ENCODE measurements around the gene MAP3K15. TPM values are rescaled to one million over a fixed set of nuclear protein-coding genes. Genes with fewer than 3 reads are reported as not detected.

MAP3K15 gene
- total RNA-seq, 1 experiment from 2014 or later = not detected

DNA sequence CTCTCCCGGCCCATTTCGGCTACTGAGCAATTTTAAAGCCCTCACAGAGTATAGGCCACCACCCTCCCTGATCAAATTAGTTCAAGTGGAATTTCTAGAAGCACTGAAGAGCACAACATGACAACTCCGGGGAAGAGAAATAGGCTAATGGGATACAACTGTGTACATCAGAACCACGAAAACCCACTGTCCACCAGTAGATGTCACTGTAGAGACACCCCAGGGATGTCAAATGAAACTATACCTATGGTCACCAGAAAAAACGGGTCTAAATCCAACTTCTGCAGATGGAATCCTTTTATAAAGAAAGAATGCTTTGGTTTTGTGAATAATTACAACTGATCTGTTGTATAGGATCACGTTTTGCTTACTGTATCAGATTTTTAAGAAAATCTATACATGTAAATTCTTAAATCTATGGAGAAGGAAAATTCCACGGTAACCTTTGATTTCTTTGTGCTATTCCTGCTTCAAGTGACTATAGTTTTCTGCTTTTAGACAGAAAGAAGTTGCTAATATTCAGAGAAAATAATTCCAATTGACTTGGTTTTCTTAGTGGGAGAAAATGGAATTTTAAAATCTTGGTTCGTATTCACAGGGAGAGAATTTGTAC, 29.5 kb upstream of the MAP3K15 start:
- Histone ChIP-seq H4K20me1 (ENCODE audit: insufficient read depth, low read depth, low read length) (no peaks in the 10 kb centered on the region), H3K9ac (ENCODE audit: low read length) (no peak overlapping the region), H3K36me3 (ENCODE audit: insufficient read depth, low read length) (peaks cover 2% of the 10 kb centered on the region), H3K4me1 (ENCODE audit: low read length) (no peaks in the 10 kb centered on the region), H3K9me3 (ENCODE audit: low read length) (no peaks in the 10 kb centered on the region), H2AFZ (ENCODE audit: low read length) (no peak overlapping the region), H3K9me2 (replicated peaks; ENCODE audit: insufficient read depth, low read length) (no peaks in the 10 kb centered on the region), H3K27ac (ENCODE audit: low read length) (no peak overlapping the region), H3K4me3 (ENCODE audit: low read length) (no peak overlapping the region), H3K4me2 (ENCODE audit: low read depth, low read length, poor library complexity, severe bottlenecking) (no peak overlapping the region), H3K27me3 (ENCODE audit: low read length) (no peaks in the 10 kb centered on the region), H3K79me2 (ENCODE audit: low read length) (no peaks in the 10 kb centered on the region)
- peak; percentile 83 for DNase-seq

- Histone ChIP-seq H4K20me1 (ENCODE audit: insufficient read depth, low read depth, low read length) (no peaks in the 10 kb centered on the region), H3K9me2 (replicated peaks; ENCODE audit: insufficient read depth, low read length) (no peaks in the 10 kb centered on the region), H3K27me3 (ENCODE audit: low read length) (no peaks in the 10 kb centered on the region), H3K36me3 (ENCODE audit: insufficient read depth, low read length) (peaks cover 2% of the 10 kb centered on the region), H3K9me3 (ENCODE audit: low read length) (no peaks in the 10 kb centered on the region), H3K4me1 (ENCODE audit: low read length) (no peaks in the 10 kb centered on the region), H3K4me2 (ENCODE audit: low read depth, low read length, poor library complexity, severe bottlenecking) (no peak overlapping the region), H3K27ac (ENCODE audit: low read length) (no peak overlapping the region), H3K79me2 (ENCODE audit: low read length) (no peaks in the 10 kb centered on the region), H3K4me3 (ENCODE audit: low read length) (no peak overlapping the region), H2AFZ (ENCODE audit: low read length) (no peak overlapping the region), H3K9ac (ENCODE audit: low read length) (no peak overlapping the region)
- DNase-seq = no peak
Observed at GRCh38 chrX:19543951-19544381, 28.7 kb upstream of the MAP3K15 start.

GRCh38 chrX:19543020-19543715, 27.9 kb upstream of the MAP3K15 start:
- no peak overlapping the region for H3K4me2 ChIP-seq (ENCODE audit: low read depth, low read length, poor library complexity, severe bottlenecking)
- H3K36me3 ChIP-seq (ENCODE audit: insufficient read depth, low read length) = peaks cover 2% of the 10 kb centered on the region
- H3K27ac ChIP-seq (ENCODE audit: low read length) = no peak overlapping the region
- no peak overlapping the region for H2AFZ ChIP-seq (ENCODE audit: low read length)
- H3K9me2 ChIP-seq (replicated peaks; ENCODE audit: insufficient read depth, low read length) = no peaks in the 10 kb centered on the region
- H3K4me1 ChIP-seq (ENCODE audit: low read length) = no peaks in the 10 kb centered on the region
- no peak for DNase-seq
- no peaks in the 10 kb centered on the region for H3K27me3 ChIP-seq (ENCODE audit: low read length)
- H3K9me3 ChIP-seq (ENCODE audit: low read length) = no peaks in the 10 kb centered on the region
- no peak overlapping the region for H3K4me3 ChIP-seq (ENCODE audit: low read length)
- no peaks in the 10 kb centered on the region for H3K79me2 ChIP-seq (ENCODE audit: low read length)
- H3K9ac ChIP-seq (ENCODE audit: low read length) = no peak overlapping the region
- no peaks in the 10 kb centered on the region for H4K20me1 ChIP-seq (ENCODE audit: insufficient read depth, low read depth, low read length)

DNA sequence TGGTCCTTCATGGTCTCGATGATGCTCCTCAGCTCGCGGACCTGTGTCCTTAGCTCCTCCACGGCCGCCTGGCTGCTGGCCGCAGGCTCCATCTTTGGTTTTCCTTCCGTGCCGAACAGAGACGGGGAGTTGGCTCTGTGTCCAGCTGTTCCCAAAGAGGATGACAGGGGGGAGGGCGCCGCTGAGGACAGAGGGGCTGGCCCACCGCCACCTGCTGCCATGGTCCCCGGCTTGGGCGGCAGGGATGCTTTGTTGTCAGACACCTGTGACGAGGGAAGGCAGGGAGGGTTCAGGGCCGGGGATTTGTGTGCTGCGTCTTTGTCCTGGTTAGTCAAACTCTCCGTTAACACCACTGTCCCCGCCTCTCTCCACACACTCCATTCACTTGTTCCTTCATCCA, 26.6 kb upstream of the MAP3K15 start:
- Histone ChIP-seq H3K9me3 (ENCODE audit: low read length) (no peaks in the 10 kb centered on the region), H3K27me3 (ENCODE audit: low read length) (no peaks in the 10 kb centered on the region), H3K9me2 (replicated peaks; ENCODE audit: insufficient read depth, low read length) (no peaks in the 10 kb centered on the region), H3K4me1 (ENCODE audit: low read length) (no peaks in the 10 kb centered on the region), H3K9ac (ENCODE audit: low read length) (no peak overlapping the region), H2AFZ (ENCODE audit: low read length) (no peak overlapping the region), H3K27ac (ENCODE audit: low read length) (no peak overlapping the region), H3K4me2 (ENCODE audit: low read depth, low read length, poor library complexity, severe bottlenecking) (no peak overlapping the region), H4K20me1 (ENCODE audit: insufficient read depth, low read depth, low read length) (no peaks in the 10 kb centered on the region), H3K4me3 (ENCODE audit: low read length) (no peak overlapping the region), H3K36me3 (ENCODE audit: insufficient read depth, low read length) (no peaks in the 10 kb centered on the region; the same call in none of the 2 replicates), H3K79me2 (ENCODE audit: low read length) (no peaks in the 10 kb centered on the region)
- no peak for DNase-seq

GRCh38 chrX:19541196-19541595, 25.9 kb upstream of the MAP3K15 start:
- Histone ChIP-seq H3K36me3 (ENCODE audit: insufficient read depth, low read length) (no peaks in the 10 kb centered on the region; the same call in none of the 2 replicates), H3K79me2 (ENCODE audit: low read length) (no peaks in the 10 kb centered on the region), H3K4me3 (ENCODE audit: low read length) (no peak overlapping the region)

DNA sequence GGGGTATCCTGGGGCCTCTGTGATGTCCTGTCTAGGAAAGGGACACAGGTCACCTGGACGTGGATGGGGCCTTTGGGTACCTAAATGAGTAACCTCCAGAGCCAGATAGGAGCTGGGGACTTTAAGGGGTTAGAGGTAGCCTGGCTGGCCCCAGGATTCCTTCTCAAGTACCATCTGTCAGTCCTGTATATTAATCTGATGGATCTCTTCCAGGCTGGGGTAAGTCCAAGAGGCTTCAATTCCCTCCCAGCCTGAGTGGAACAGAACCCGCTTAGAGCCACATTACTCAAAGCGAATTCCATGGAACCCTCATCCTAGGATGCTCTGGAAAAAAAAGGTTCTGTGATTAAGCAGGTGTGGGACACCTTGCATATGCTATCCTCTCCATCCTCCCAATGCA, 24.8 kb upstream of the MAP3K15 start:
- Histone ChIP-seq H3K79me2 (ENCODE audit: low read length) (no peaks in the 10 kb centered on the region), H3K9me2 (replicated peaks; ENCODE audit: insufficient read depth, low read length) (no peaks in the 10 kb centered on the region), H3K36me3 (ENCODE audit: insufficient read depth, low read length) (no peaks in the 10 kb centered on the region; the same call in none of the 2 replicates), H3K9ac (ENCODE audit: low read length) (no peak overlapping the region), H3K4me1 (ENCODE audit: low read length) (no peaks in the 10 kb centered on the region), H3K27me3 (ENCODE audit: low read length) (no peaks in the 10 kb centered on the region), H3K4me2 (ENCODE audit: low read depth, low read length, poor library complexity, severe bottlenecking) (no peak overlapping the region), H2AFZ (ENCODE audit: low read length) (no peak overlapping the region), H3K9me3 (ENCODE audit: low read length) (no peaks in the 10 kb centered on the region), H4K20me1 (ENCODE audit: insufficient read depth, low read depth, low read length) (no peaks in the 10 kb centered on the region), H3K4me3 (ENCODE audit: low read length) (no peak overlapping the region), H3K27ac (ENCODE audit: low read length) (no peak overlapping the region)
- no peak for DNase-seq

More at GRCh38 chrX:19541196-19541595, 25.9 kb upstream of the MAP3K15 start:
- Histone ChIP-seq H3K4me2 (ENCODE audit: low read depth, low read length, poor library complexity, severe bottlenecking) (no peak overlapping the region), H3K9me3 (ENCODE audit: low read length) (no peaks in the 10 kb centered on the region), H2AFZ (ENCODE audit: low read length) (no peak overlapping the region), H3K4me1 (ENCODE audit: low read length) (no peaks in the 10 kb centered on the region), H3K9ac (ENCODE audit: low read length) (no peak overlapping the region), H3K9me2 (replicated peaks; ENCODE audit: insufficient read depth, low read length) (no peaks in the 10 kb centered on the region), H4K20me1 (ENCODE audit: insufficient read depth, low read depth, low read length) (no peaks in the 10 kb centered on the region), H3K27me3 (ENCODE audit: low read length) (no peaks in the 10 kb centered on the region), H3K27ac (ENCODE audit: low read length) (no peak overlapping the region)
- no peak for DNase-seq

DNA sequence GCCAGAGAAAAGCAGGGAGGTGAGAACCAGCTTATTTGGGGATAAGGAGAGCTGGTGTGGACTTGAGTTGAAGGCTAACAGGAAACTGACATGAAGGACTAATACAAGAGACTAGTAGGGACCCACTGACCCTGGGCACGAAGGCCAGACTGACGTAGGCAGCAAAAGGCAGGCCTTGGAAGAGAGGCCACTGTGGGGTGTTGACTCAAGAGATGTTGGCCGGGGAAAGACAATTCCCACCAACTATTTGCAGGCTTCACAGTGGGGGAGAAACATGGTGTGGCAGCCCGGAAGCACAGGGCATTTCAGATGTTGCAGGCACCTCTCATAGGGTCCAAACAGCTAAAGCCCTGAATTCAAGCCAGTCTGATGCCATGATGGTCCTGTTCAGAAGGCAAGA, 24.4 kb upstream of the MAP3K15 start:
- Histone ChIP-seq H4K20me1 (ENCODE audit: insufficient read depth, low read depth, low read length) (no peaks in the 10 kb centered on the region), H3K9me3 (ENCODE audit: low read length) (no peaks in the 10 kb centered on the region), H3K9me2 (replicated peaks; ENCODE audit: insufficient read depth, low read length) (no peaks in the 10 kb centered on the region), H3K9ac (ENCODE audit: low read length) (no peak overlapping the region), H3K27me3 (ENCODE audit: low read length) (no peaks in the 10 kb centered on the region), H3K79me2 (ENCODE audit: low read length) (no peaks in the 10 kb centered on the region), H2AFZ (ENCODE audit: low read length) (no peak overlapping the region), H3K4me3 (ENCODE audit: low read length) (no peak overlapping the region), H3K4me1 (ENCODE audit: low read length) (no peaks in the 10 kb centered on the region), H3K27ac (ENCODE audit: low read length) (no peak overlapping the region), H3K36me3 (ENCODE audit: insufficient read depth, low read length) (no peaks in the 10 kb centered on the region; the same call in 1 of the 2 replicates), H3K4me2 (ENCODE audit: low read depth, low read length, poor library complexity, severe bottlenecking) (no peak overlapping the region)
- DNase-seq = no peak

DNA sequence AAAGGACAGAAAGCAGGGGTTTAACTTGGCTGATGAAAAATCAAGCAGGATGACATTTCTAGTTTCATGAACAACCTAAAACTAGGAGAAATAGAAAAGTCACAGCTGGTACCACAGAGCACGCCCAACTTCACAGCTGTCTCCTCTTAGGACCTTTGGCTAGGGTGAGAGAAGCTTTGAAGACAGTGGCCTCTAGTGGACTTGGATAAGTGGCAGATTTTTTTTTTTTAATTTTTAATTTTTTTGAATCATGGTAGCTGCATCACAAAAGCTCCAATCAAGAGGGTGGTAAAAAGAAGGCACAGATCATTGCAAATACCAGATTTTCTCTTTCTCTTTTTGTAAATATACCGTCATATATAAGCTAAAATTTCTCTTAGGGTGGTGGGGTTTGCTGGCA, 20.2 kb upstream of the MAP3K15 start:
- Histone ChIP-seq H3K79me2 (ENCODE audit: low read length) (no peaks in the 10 kb centered on the region), H3K36me3 (ENCODE audit: insufficient read depth, low read length) (no peaks in the 10 kb centered on the region), H3K4me3 (ENCODE audit: low read length) (no peak overlapping the region), H2AFZ (ENCODE audit: low read length) (no peak overlapping the region), H3K9me2 (replicated peaks; ENCODE audit: insufficient read depth, low read length) (no peaks in the 10 kb centered on the region), H3K9me3 (ENCODE audit: low read length) (no peaks in the 10 kb centered on the region), H4K20me1 (ENCODE audit: insufficient read depth, low read depth, low read length) (no peaks in the 10 kb centered on the region), H3K27me3 (ENCODE audit: low read length) (no peaks in the 10 kb centered on the region), H3K9ac (ENCODE audit: low read length) (no peak overlapping the region), H3K4me1 (ENCODE audit: low read length) (no peaks in the 10 kb centered on the region), H3K4me2 (ENCODE audit: low read depth, low read length, poor library complexity, severe bottlenecking) (no peak overlapping the region), H3K27ac (ENCODE audit: low read length) (no peak overlapping the region)
- peak; percentile 75 for DNase-seq

Data from Karpas-422 (cell line).